ENCODE measurements around the gene SCARB1.

DNA sequence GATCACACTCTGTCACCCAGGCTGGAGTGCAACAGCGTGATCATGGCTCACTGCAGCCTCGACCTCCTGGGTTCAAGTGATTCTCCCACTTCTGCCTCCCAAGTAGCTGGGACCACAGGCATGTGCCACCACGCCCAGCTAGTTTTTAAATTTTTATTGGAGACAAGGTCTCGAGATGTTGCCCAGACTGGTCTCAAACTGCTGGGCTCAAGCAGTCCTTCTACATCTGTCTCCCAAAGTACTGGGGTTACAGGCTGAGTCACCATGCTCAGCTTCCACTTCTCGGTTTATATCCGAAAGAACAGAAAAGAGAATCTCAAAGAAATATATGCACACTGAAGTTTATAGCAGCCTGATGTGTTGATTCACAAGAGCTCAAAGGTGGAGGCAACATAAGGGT, 107.5 kb downstream of the SCARB1 start:
- TF ChIP-seq, protein P1, sequence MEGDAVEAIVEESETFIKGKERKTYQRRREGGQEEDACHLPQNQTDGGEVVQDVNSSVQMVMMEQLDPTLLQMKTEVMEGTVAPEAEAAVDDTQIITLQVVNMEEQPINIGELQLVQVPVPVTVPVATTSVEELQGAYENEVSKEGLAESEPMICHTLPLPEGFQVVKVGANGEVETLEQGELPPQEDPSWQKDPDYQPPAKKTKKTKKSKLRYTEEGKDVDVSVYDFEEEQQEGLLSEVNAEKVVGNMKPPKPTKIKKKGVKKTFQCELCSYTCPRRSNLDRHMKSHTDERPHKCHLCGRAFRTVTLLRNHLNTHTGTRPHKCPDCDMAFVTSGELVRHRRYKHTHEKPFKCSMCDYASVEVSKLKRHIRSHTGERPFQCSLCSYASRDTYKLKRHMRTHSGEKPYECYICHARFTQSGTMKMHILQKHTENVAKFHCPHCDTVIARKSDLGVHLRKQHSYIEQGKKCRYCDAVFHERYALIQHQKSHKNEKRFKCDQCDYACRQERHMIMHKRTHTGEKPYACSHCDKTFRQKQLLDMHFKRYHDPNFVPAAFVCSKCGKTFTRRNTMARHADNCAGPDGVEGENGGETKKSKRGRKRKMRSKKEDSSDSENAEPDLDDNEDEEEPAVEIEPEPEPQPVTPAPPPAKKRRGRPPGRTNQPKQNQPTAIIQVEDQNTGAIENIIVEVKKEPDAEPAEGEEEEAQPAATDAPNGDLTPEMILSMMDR (IDR thresholded peaks at IDR 0.05), result no peak
- TF ChIP-seq EZH2phosphoT487 (IDR thresholded peaks at IDR 0.05), result no peak

All from neural progenitor cell (in vitro differentiated cells).